ENCODE results near the gene CCSER2. TPM values are rescaled to one million over a fixed set of nuclear protein-coding genes. Genes with fewer than 3 reads are reported as not detected.

CCSER2 gene
- total and polyA plus RNA-seq, 2 experiments from 2014 or later = 30.6 to 76.8 TPM

DNA sequence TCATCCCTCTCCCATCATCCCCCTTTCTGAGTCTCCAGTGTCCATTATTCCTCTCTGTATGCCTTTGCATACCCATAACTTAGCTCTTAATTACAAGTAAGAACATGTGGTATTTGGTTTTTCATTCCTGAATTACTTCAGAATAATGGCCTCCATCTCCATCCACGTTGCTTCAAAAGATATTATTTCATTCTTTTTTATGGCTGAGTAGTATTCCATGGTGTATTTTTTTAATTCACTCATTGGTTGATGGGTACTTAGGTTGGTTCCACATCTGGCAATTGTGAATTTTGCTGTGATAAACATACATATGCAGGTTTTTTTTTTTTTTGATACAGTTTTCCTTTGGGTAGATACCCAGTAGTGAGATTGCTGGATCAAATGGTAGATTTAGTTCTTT is 40.4 kb downstream of the CCSER2 start:
- Histone ChIP-seq H3K79me2 (ENCODE audit: insufficient read depth) (peaks cover 95% of the 10 kb centered on the region), H3K27ac (no peak overlapping the region), H3K4me3 (no peak overlapping the region), H3K36me3 (ENCODE audit: low read depth) (peaks cover 2% of the 10 kb centered on the region; the same call in 1 of the 2 replicates), H3K4me1 (ENCODE audit: insufficient read depth) (no peaks in the 10 kb centered on the region), H3K9me3 (ENCODE audit: low read depth) (no peaks in the 10 kb centered on the region), H3K4me2 (ENCODE audit: unreplicated experiment) (no peak overlapping the region), H2AFZ (no peak overlapping the region), H3K9me2 (ENCODE audit: insufficient read depth) (no peaks in the 10 kb centered on the region), H4K20me1 (ENCODE audit: insufficient read depth) (peaks cover 16% of the 10 kb centered on the region; the same call in 1 of the 2 replicates), H3K9ac (no peak overlapping the region), H3K27me3 (replicated peaks; ENCODE audit: insufficient read depth) (no peaks in the 10 kb centered on the region), H3F3A (ENCODE audit: insufficient read depth) (no peaks in the 10 kb centered on the region)
- in situ Hi-C loops (cut with MboI) = no loop called here
- TF ChIP-seq EZH2 (IDR thresholded peaks at IDR 0.05; ENCODE audit: insufficient read depth, poor library complexity, severe bottlenecking) (no peak), EZH2phosphoT487 (IDR thresholded peaks at IDR 0.05; ENCODE audit: insufficient read depth, low read depth) (no peak)
- WGBS, 2 experiments (ENCODE audit: low coverage in 1 of 2, low lambda C conversion rate in 2 of 2, missing lambda C conversion rate in 2 of 2) = 89 to 100% methylated on average over 1 of the region's 1 CpG
- no peak for DNase-seq

DNA sequence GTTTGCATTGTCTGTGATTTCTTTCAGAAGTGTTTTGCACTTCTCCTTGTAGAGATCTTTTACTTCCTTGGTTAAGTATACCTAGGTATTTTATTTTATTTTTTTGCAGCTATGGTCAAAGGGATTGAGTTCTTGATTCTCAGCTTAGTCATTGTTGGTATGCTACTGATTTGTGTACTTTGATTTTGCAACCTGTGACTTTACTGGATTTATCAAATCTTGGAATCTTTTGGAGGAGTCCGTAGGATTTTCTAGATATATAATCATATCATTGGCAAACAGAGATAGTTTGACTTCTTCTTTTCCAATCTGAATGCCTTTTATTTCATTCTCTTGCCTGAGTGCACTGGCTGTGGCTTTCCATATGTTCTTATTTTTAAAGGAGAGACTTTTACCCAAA is 41.9 kb downstream of the CCSER2 start:
- Histone ChIP-seq H2AFZ (no peak overlapping the region), H4K20me1 (ENCODE audit: insufficient read depth) (peaks cover 16% of the 10 kb centered on the region; the same call in 1 of the 2 replicates), H3K79me2 (ENCODE audit: insufficient read depth) (peaks cover 89% of the 10 kb centered on the region), H3F3A (ENCODE audit: insufficient read depth) (no peaks in the 10 kb centered on the region), H3K9me2 (ENCODE audit: insufficient read depth) (no peaks in the 10 kb centered on the region), H3K9me3 (ENCODE audit: low read depth) (no peaks in the 10 kb centered on the region), H3K36me3 (ENCODE audit: low read depth) (peaks cover 2% of the 10 kb centered on the region; the same call in 1 of the 2 replicates), H3K27ac (no peak overlapping the region), H3K27me3 (replicated peaks; ENCODE audit: insufficient read depth) (no peaks in the 10 kb centered on the region), H3K4me3 (no peak overlapping the region), H3K4me2 (ENCODE audit: unreplicated experiment) (no peak overlapping the region), H3K9ac (no peak overlapping the region), H3K4me1 (ENCODE audit: insufficient read depth) (no peaks in the 10 kb centered on the region)
- WGBS, 2 experiments (ENCODE audit: low coverage in 1 of 2, low lambda C conversion rate in 2 of 2, missing lambda C conversion rate in 2 of 2) = 93 to 95% methylated on average over 1 of the region's 1 CpG
- in situ Hi-C loops (cut with MboI) = no loop called here
- no peak for DNase-seq
- TF ChIP-seq EZH2 (IDR thresholded peaks at IDR 0.05; ENCODE audit: insufficient read depth, poor library complexity, severe bottlenecking) (no peak), EZH2phosphoT487 (IDR thresholded peaks at IDR 0.05; ENCODE audit: insufficient read depth, low read depth) (no peak)

DNA sequence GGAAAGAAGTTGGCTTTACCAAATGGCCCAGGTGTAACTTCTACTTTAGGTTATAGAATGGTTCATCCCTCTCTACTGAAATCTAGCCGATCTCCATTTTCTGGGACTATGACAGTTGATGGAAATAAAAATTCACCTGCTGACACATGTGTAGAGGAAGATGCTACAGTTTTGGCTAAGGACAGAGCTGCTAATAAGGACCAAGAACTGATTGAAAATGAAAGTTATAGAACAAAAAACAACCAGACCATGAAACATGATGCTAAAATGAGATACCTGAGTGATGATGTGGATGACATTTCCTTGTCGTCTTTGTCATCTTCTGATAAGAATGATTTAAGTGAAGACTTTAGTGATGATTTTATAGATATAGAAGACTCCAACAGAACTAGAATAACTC is 43.6 kb downstream of the CCSER2 start:
- no peaks in the 10 kb centered on the region for H3F3A ChIP-seq (ENCODE audit: insufficient read depth)
- TF ChIP-seq EZH2phosphoT487 (IDR thresholded peaks at IDR 0.05; ENCODE audit: insufficient read depth, low read depth) (no peak), EZH2 (IDR thresholded peaks at IDR 0.05; ENCODE audit: insufficient read depth, poor library complexity, severe bottlenecking) (no peak)
- no peak overlapping the region for H3K27ac ChIP-seq
- DNase-seq = no peak
- 95 to 98% methylated on average over 2 of the region's 2 CpGs for WGBS, 2 experiments (ENCODE audit: low coverage in 1 of 2, low lambda C conversion rate in 2 of 2, missing lambda C conversion rate in 2 of 2)
- H3K79me2 ChIP-seq (ENCODE audit: insufficient read depth) = peaks cover 86% of the 10 kb centered on the region
- H3K9ac ChIP-seq = no peak overlapping the region
- H3K9me3 ChIP-seq (ENCODE audit: low read depth) = no peaks in the 10 kb centered on the region
- H3K9me2 ChIP-seq (ENCODE audit: insufficient read depth) = no peaks in the 10 kb centered on the region
- H4K20me1 ChIP-seq (ENCODE audit: insufficient read depth) = peaks cover 16% of the 10 kb centered on the region; the same call in 1 of the 2 replicates
- in situ Hi-C loops (cut with MboI) = no loop called here
- H3K4me2 ChIP-seq (ENCODE audit: unreplicated experiment) = no peak overlapping the region
- H3K36me3 ChIP-seq (ENCODE audit: low read depth) = peaks cover 2% of the 10 kb centered on the region; the same call in 1 of the 2 replicates
- H3K27me3 ChIP-seq (replicated peaks; ENCODE audit: insufficient read depth) = no peaks in the 10 kb centered on the region
- no peak overlapping the region for H3K4me3 ChIP-seq
- H2AFZ ChIP-seq = no peak overlapping the region
- H3K4me1 ChIP-seq (ENCODE audit: insufficient read depth) = no peaks in the 10 kb centered on the region

DNA sequence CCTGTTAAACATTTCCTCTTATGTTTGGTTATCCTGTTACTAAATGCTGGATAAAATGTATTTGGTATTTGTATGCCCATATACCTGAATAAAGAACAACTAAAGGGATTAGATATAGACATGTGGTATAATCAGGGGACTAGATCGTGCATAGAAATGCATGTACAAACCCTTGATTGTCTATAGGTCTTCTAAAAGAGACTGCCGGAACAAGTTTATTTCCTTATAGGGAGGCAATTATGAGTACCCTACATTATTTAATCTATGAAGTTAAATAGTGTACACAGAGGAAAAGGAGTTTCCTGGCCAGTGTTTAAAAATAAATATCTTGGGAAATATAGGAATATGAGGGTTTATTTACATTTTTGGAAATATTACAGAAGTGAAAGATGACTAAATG is 44.6 kb downstream of the CCSER2 start:
- Histone ChIP-seq H3K36me3 (ENCODE audit: low read depth) (peaks cover 2% of the 10 kb centered on the region; the same call in 1 of the 2 replicates), H3K27ac (no peak overlapping the region), H4K20me1 (ENCODE audit: insufficient read depth) (peaks cover 16% of the 10 kb centered on the region; the same call in 1 of the 2 replicates), H3K9ac (no peak overlapping the region), H2AFZ (no peak overlapping the region), H3K9me2 (ENCODE audit: insufficient read depth) (no peaks in the 10 kb centered on the region), H3K27me3 (replicated peaks; ENCODE audit: insufficient read depth) (no peaks in the 10 kb centered on the region), H3K79me2 (ENCODE audit: insufficient read depth) (peaks cover 86% of the 10 kb centered on the region), H3K4me3 (no peak overlapping the region), H3F3A (ENCODE audit: insufficient read depth) (no peaks in the 10 kb centered on the region), H3K9me3 (ENCODE audit: low read depth) (no peaks in the 10 kb centered on the region), H3K4me2 (ENCODE audit: unreplicated experiment) (no peak overlapping the region), H3K4me1 (ENCODE audit: insufficient read depth) (no peaks in the 10 kb centered on the region)
- 81 to 93% methylated on average over 2 of the region's 2 CpGs for WGBS, 2 experiments (ENCODE audit: low coverage in 1 of 2, low lambda C conversion rate in 2 of 2, missing lambda C conversion rate in 2 of 2)
- no peak for DNase-seq
- in situ Hi-C loops (cut with MboI) = no loop called here
- no peak for TF ChIP-seq EZH2 (IDR thresholded peaks at IDR 0.05; ENCODE audit: insufficient read depth, poor library complexity, severe bottlenecking)
- no peak for TF ChIP-seq EZH2phosphoT487 (IDR thresholded peaks at IDR 0.05; ENCODE audit: insufficient read depth, low read depth)
